GM18868 (cell line): ENCODE data around the gene AP1M1.

Experiments used
- ATAC-seq: cut with Tn5 transposase; IDR thresholded peaks from one replicate; pipeline ENCODE4 v1.9.1; 2021; ENCODE audit warnings: mild to moderate bottlenecking, moderate library complexity; ENCODE audit not compliant: unreplicated experiment

Gene AP1M1

GRCh38 chr19:16293118-16294091 lies 95.7 kb downstream of the AP1M1 start:
- ATAC-seq, result no peak

- no peak for ATAC-seq
Observed at GRCh38 chr19:16295057-16295456, 97.3 kb downstream of the AP1M1 start.
